ENCODE measurements around the gene KCNA5. TPM values are rescaled to one million over a fixed set of nuclear protein-coding genes. Genes with fewer than 3 reads are reported as not detected.

Gene KCNA5
- total RNA-seq, 2 experiments from 2014 or later = not detected

GRCh38 chr12:5071496-5071895 is 27.8 kb downstream of the KCNA5 start:
- Mint-ChIP-seq H3K9me3 (no peaks in the 10 kb centered on the region), H3K4me3 (no peak overlapping the region), H3K27ac (no peak overlapping the region), H3K4me1 (ENCODE audit: low read depth) (no peaks in the 10 kb centered on the region), H3K27me3 (peaks cover 7% of the 10 kb centered on the region), H3K36me3 (no peaks in the 10 kb centered on the region)
- DNase-seq = no peak
- intact Hi-C loops (cut with micrococcal nuclease) = no loop called here
- CTCF ChIA-PET = interaction anchor here (1.2 to 1.4 kb wide), 2 partner anchors 10 to 12 kb away, joined by 3 to 5 read pairs; no protein-coding TSS in a partner anchor
- POLR2A ChIA-PET = no interaction called here

- Mint-ChIP-seq H3K4me1 (ENCODE audit: low read depth) (no peaks in the 10 kb centered on the region), H3K27me3 (peaks cover 7% of the 10 kb centered on the region), H3K36me3 (no peaks in the 10 kb centered on the region), H3K4me3 (no peak overlapping the region), H3K9me3 (no peaks in the 10 kb centered on the region), H3K27ac (no peak overlapping the region)
- DNase-seq = no peak
- ChIA-PET CTCF (interaction anchor here (1.2 to 1.4 kb wide), 2 partner anchors 9 to 11 kb away, joined by 3 to 5 read pairs; no protein-coding TSS in a partner anchor), POLR2A (no interaction called here)
- intact Hi-C loops (cut with micrococcal nuclease) = no loop called here
Observed at GRCh38 chr12:5072311-5072710, 28.6 kb downstream of the KCNA5 start.

- no peak for DNase-seq
- Mint-ChIP-seq H3K4me1 (ENCODE audit: low read depth) (no peaks in the 10 kb centered on the region), H3K27ac (no peak overlapping the region), H3K9me3 (no peaks in the 10 kb centered on the region), H3K36me3 (no peaks in the 10 kb centered on the region), H3K4me3 (no peak overlapping the region), H3K27me3 (peaks cover 7% of the 10 kb centered on the region)
- intact Hi-C loops (cut with micrococcal nuclease) = no loop called here
- ChIA-PET CTCF (no interaction called here), POLR2A (no interaction called here)
Observed at GRCh38 chr12:5073054-5073453, 29.4 kb downstream of the KCNA5 start.

- Mint-ChIP-seq H3K27me3 (peaks cover 7% of the 10 kb centered on the region), H3K9me3 (no peaks in the 10 kb centered on the region), H3K36me3 (no peaks in the 10 kb centered on the region), H3K4me3 (no peak overlapping the region), H3K27ac (no peak overlapping the region), H3K4me1 (ENCODE audit: low read depth) (no peaks in the 10 kb centered on the region)
- intact Hi-C loops (cut with micrococcal nuclease) = no loop called here
- DNase-seq = no peak
- CTCF ChIA-PET = interaction anchor here (1.5 kb wide), 1 partner anchor 9 kb away, joined by 3 read pairs; no protein-coding TSS in a partner anchor
- POLR2A ChIA-PET = no interaction called here
Observed at GRCh38 chr12:5073853-5074252, 30.2 kb downstream of the KCNA5 start.

GRCh38 chr12:5076761-5077160 is 33.1 kb downstream of the KCNA5 start:
- H3K4me1 Mint-ChIP-seq (ENCODE audit: low read depth) = no peaks in the 10 kb centered on the region
- DNase-seq = no peak
- ChIA-PET CTCF (no interaction called here), POLR2A (no interaction called here)
- no peak overlapping the region for H3K4me3 Mint-ChIP-seq
- no peak overlapping the region for H3K27ac Mint-ChIP-seq
- intact Hi-C loops (cut with micrococcal nuclease) = no loop called here
- H3K9me3 Mint-ChIP-seq = no peaks in the 10 kb centered on the region
- no peaks in the 10 kb centered on the region for H3K36me3 Mint-ChIP-seq
- H3K27me3 Mint-ChIP-seq = peaks cover 4% of the 10 kb centered on the region

- H3K27ac Mint-ChIP-seq = no peak overlapping the region
- DNase-seq = no peak
- POLR2A ChIA-PET = no interaction called here
- H3K27me3 Mint-ChIP-seq = peaks cover 3% of the 10 kb centered on the region
- no peaks in the 10 kb centered on the region for H3K36me3 Mint-ChIP-seq
- no peak overlapping the region for H3K4me3 Mint-ChIP-seq
- intact Hi-C loops (cut with micrococcal nuclease) = no loop called here
- CTCF ChIA-PET = no interaction called here
- H3K9me3 Mint-ChIP-seq = no peaks in the 10 kb centered on the region
- no peaks in the 10 kb centered on the region for H3K4me1 Mint-ChIP-seq (ENCODE audit: low read depth)
Observed at GRCh38 chr12:5078423-5078822, 34.7 kb downstream of the KCNA5 start.

GRCh38 chr12:5081016-5081415 is 37.3 kb downstream of the KCNA5 start:
- H3K36me3 Mint-ChIP-seq = no peaks in the 10 kb centered on the region
- ChIA-PET CTCF (interaction anchor here (0.9 to 1.3 kb wide), 2 partner anchors 9 to 226 kb away, joined by 4 to 5 read pairs; no protein-coding TSS in a partner anchor), POLR2A (no interaction called here)
- no peak overlapping the region for H3K4me3 Mint-ChIP-seq
- no peaks in the 10 kb centered on the region for H3K27me3 Mint-ChIP-seq
- no peaks in the 10 kb centered on the region for H3K4me1 Mint-ChIP-seq (ENCODE audit: low read depth)
- H3K27ac Mint-ChIP-seq = no peak overlapping the region
- intact Hi-C loops (cut with micrococcal nuclease) = no loop called here
- DNase-seq = no peak
- no peaks in the 10 kb centered on the region for H3K9me3 Mint-ChIP-seq

GRCh38 chr12:5083955-5084849 is 40.5 kb downstream of the KCNA5 start:
- ChIA-PET POLR2A (interaction anchor here (0.6 kb wide), 1 partner anchor 35 kb away, joined by 4 read pairs; no protein-coding TSS in a partner anchor), CTCF (interaction anchor here (0.9 to 3.9 kb wide), 8 partner anchors 13 to 227 kb away, joined by 3 to 14 read pairs (median 6); no protein-coding TSS in a partner anchor)
- H3K27me3 Mint-ChIP-seq = no peaks in the 10 kb centered on the region
- no peak overlapping the region for H3K27ac Mint-ChIP-seq
- intact Hi-C loops (cut with micrococcal nuclease) = loop anchor here (1.0 kb wide), 1 partner anchor 62 kb away; no protein-coding TSS in a partner anchor
- H3K4me3 Mint-ChIP-seq = no peak overlapping the region
- no peaks in the 10 kb centered on the region for H3K9me3 Mint-ChIP-seq
- H3K4me1 Mint-ChIP-seq (ENCODE audit: low read depth) = no peaks in the 10 kb centered on the region
- DNase-seq = peak; percentile 16
- no peaks in the 10 kb centered on the region for H3K36me3 Mint-ChIP-seq

GRCh38 chr12:5085896-5086295 is 42.2 kb downstream of the KCNA5 start:
- Mint-ChIP-seq H3K36me3 (no peaks in the 10 kb centered on the region), H3K4me1 (ENCODE audit: low read depth) (no peaks in the 10 kb centered on the region), H3K27me3 (peaks cover 2% of the 10 kb centered on the region), H3K4me3 (no peak overlapping the region), H3K9me3 (no peaks in the 10 kb centered on the region), H3K27ac (no peak overlapping the region)
- ChIA-PET POLR2A (no interaction called here), CTCF (interaction anchor here (1.5 to 2.0 kb wide), 3 partner anchors 63 to 231 kb away, joined by 4 to 5 read pairs (median 5); no protein-coding TSS in a partner anchor)
- intact Hi-C loops (cut with micrococcal nuclease) = no loop called here
- DNase-seq = no peak

GRCh38 chr12:5087831-5088554 is 44.3 kb downstream of the KCNA5 start:
- Mint-ChIP-seq H3K27me3 (peaks cover 7% of the 10 kb centered on the region), H3K4me1 (ENCODE audit: low read depth) (no peaks in the 10 kb centered on the region), H3K36me3 (no peaks in the 10 kb centered on the region), H3K27ac (no peak overlapping the region), H3K9me3 (no peaks in the 10 kb centered on the region), H3K4me3 (no peak overlapping the region)
- DNase-seq = no peak
- intact Hi-C loops (cut with micrococcal nuclease) = no loop called here
- ChIA-PET POLR2A (no interaction called here), CTCF (interaction anchor here (0.8 kb wide), 1 partner anchor 231 kb away, joined by 3 read pairs; no protein-coding TSS in a partner anchor)

- H3K27ac Mint-ChIP-seq = no peak overlapping the region
- H3K4me3 Mint-ChIP-seq = no peak overlapping the region
- no peaks in the 10 kb centered on the region for H3K36me3 Mint-ChIP-seq
- H3K4me1 Mint-ChIP-seq (ENCODE audit: low read depth) = no peaks in the 10 kb centered on the region
- H3K9me3 Mint-ChIP-seq = no peaks in the 10 kb centered on the region
- H3K27me3 Mint-ChIP-seq = peaks cover 10% of the 10 kb centered on the region
- POLR2A ChIA-PET = no interaction called here
- CTCF ChIA-PET = no interaction called here
- intact Hi-C loops (cut with micrococcal nuclease) = no loop called here
- no peak for DNase-seq
Observed at GRCh38 chr12:5088586-5089264, 45.0 kb downstream of the KCNA5 start.

GRCh38 chr12:5094551-5094950 is 50.9 kb downstream of the KCNA5 start:
- no peak for DNase-seq
- Mint-ChIP-seq H3K9me3 (no peaks in the 10 kb centered on the region), H3K27me3 (peaks cover 24% of the 10 kb centered on the region), H3K4me1 (ENCODE audit: low read depth) (no peaks in the 10 kb centered on the region), H3K4me3 (no peak overlapping the region), H3K36me3 (no peaks in the 10 kb centered on the region), H3K27ac (no peak overlapping the region)
- intact Hi-C loops (cut with micrococcal nuclease) = no loop called here
- ChIA-PET CTCF (interaction anchor here (1.2 kb wide), 1 partner anchor 10 kb away, joined by 3 read pairs; no protein-coding TSS in a partner anchor), POLR2A (no interaction called here)
